HG03558 (cell line): ENCODE data around the gene ITPR1.

Experiments
- ATAC-seq: cut with Tn5 transposase; IDR thresholded peaks from one replicate; pipeline ENCODE4 v1.9.1; 2021; ENCODE audit warnings: moderate number of reproducible peaks; ENCODE audit not compliant: unreplicated experiment; ENCODE audit errors: extremely low read depth

ITPR1 gene

GRCh38 chr3:4476496-4476895 is 16.7 kb upstream of the ITPR1 start:
- no peak for ATAC-seq

GRCh38 chr3:4478261-4478660 is 14.9 kb upstream of the ITPR1 start:
- ATAC-seq = no peak

- no peak for ATAC-seq
These were observed 1.3 kb upstream of the ITPR1 start for GRCh38 chr3:4491855-4492207.

- ATAC-seq = no peak
These were observed 737 bp upstream of the ITPR1 start for GRCh38 chr3:4492208-4493013.

GRCh38 chr3:4493941-4494894 is 1.1 kb downstream of the ITPR1 start:
- ATAC-seq = no peak

GRCh38 chr3:4494895-4495264 is 1.7 kb downstream of the ITPR1 start:
- ATAC-seq = no peak

- no peak for ATAC-seq
These were observed 2.3 kb downstream of the ITPR1 start for GRCh38 chr3:4495294-4496086.

GRCh38 chr3:4496087-4496452 is 2.9 kb downstream of the ITPR1 start:
- no peak for ATAC-seq

GRCh38 chr3:4497005-4497692 is 4.0 kb downstream of the ITPR1 start:
- no peak for ATAC-seq

GRCh38 chr3:4497843-4498324 is 4.7 kb downstream of the ITPR1 start:
- ATAC-seq = no peak

- ATAC-seq = no peak
These were observed 5.3 kb downstream of the ITPR1 start for GRCh38 chr3:4498446-4498845.

GRCh38 chr3:4501437-4501836 is 8.3 kb downstream of the ITPR1 start:
- no peak for ATAC-seq

GRCh38 chr3:4501927-4502326 is 8.8 kb downstream of the ITPR1 start:
- no peak for ATAC-seq

GRCh38 chr3:4503050-4503449 is 9.9 kb downstream of the ITPR1 start:
- ATAC-seq = peak; percentile 38

- ATAC-seq = no peak
These were observed 11.5 kb downstream of the ITPR1 start for GRCh38 chr3:4504340-4505261.

GRCh38 chr3:4505688-4506558 is 12.8 kb downstream of the ITPR1 start:
- no peak for ATAC-seq

- no peak for ATAC-seq
These were observed 13.4 kb downstream of the ITPR1 start for GRCh38 chr3:4506559-4507023.

GRCh38 chr3:4507024-4507596 is 14.0 kb downstream of the ITPR1 start:
- ATAC-seq = no peak
